Osteoblast (primary cell): ENCODE measurements around the gene GDPD5. TPM values are rescaled to one million over a fixed set of nuclear protein-coding genes. Genes with fewer than 3 reads are reported as not detected.

Source experiments
- DNase-seq: peaks from one replicate; pipeline ENCODE4 v3.0.0; 2011; ENCODE audit warnings: low spot score, mixed read lengths; ENCODE audit not compliant: insufficient read length; ENCODE audit errors: missing footprints
- H2AFZ ChIP-seq: 2 replicates; pipeline ENCODE4 v1.6.0; 2011; ENCODE audit warnings: mild to moderate bottlenecking, low read length
- H3K27ac ChIP-seq: 2 replicates; pipeline ENCODE4 v1.5.1; 2011; ENCODE audit warnings: mild to moderate bottlenecking, low read depth, low read length, moderate library complexity
- H3K27me3 ChIP-seq: 2 replicates; pipeline ENCODE4 v1.6.0; 2012; ENCODE audit warnings: mild to moderate bottlenecking, control low read depth, inconsistent platforms, low read length, moderate library complexity; ENCODE audit not compliant: insufficient read depth
- H3K36me3 ChIP-seq: 2 replicates; pipeline ENCODE4 v1.5.1; 2011; ENCODE audit warnings: mild to moderate bottlenecking, low read length, control low read depth, moderate library complexity; ENCODE audit not compliant: insufficient read depth
- H3K4me1 ChIP-seq: 2 replicates; pipeline ENCODE4 v1.5.1; 2011; ENCODE audit warnings: mild to moderate bottlenecking, low read length, control low read depth, moderate library complexity; ENCODE audit not compliant: insufficient read depth
- H3K4me2 ChIP-seq: 2 replicates; pipeline ENCODE4 v1.6.0; 2011; ENCODE audit warnings: mild to moderate bottlenecking, low read length; ENCODE audit not compliant: insufficient read depth
- H3K4me3 ChIP-seq: fragments of 200-600 bp; sonication (generic); 3 replicates; pipeline ENCODE4 v1.5.1; 2012; ENCODE audit warnings: mild to moderate bottlenecking, low read length, inconsistent platforms; ENCODE audit not compliant: insufficient read depth
- H3K79me2 ChIP-seq: 2 replicates; pipeline ENCODE4 v1.6.0; 2012; ENCODE audit warnings: mild to moderate bottlenecking, low read length, control low read depth, inconsistent platforms; ENCODE audit not compliant: insufficient read depth
- H3K9me3 ChIP-seq: 2 replicates; pipeline ENCODE4 v1.5.1; 2011; ENCODE audit warnings: low read depth, low read length, control low read depth
- H4K20me1 ChIP-seq: 2 replicates; pipeline ENCODE4 v1.6.0; 2012; ENCODE audit warnings: mild to moderate bottlenecking, low read length, control low read depth; ENCODE audit not compliant: insufficient read depth
- total RNA-seq: library from RNA; depleted of rRNA; stranded (reverse); fragments of >200 nt; gene quantifications from 2 replicates; pipeline ENCODE4 v1.2.3, GENCODE V29; 2012
- TF ChIP-seq, protein P1 (sequence below): IDR thresholded peaks from 2 replicates; pipeline ENCODE4 v1.5.1; 2011; ENCODE audit warnings: mild to moderate bottlenecking, low read depth, low read length, moderate library complexity; ENCODE audit errors: extremely low read depth

GDPD5 gene
- total RNA-seq, 1 donor: 13.4 TPM

DNA sequence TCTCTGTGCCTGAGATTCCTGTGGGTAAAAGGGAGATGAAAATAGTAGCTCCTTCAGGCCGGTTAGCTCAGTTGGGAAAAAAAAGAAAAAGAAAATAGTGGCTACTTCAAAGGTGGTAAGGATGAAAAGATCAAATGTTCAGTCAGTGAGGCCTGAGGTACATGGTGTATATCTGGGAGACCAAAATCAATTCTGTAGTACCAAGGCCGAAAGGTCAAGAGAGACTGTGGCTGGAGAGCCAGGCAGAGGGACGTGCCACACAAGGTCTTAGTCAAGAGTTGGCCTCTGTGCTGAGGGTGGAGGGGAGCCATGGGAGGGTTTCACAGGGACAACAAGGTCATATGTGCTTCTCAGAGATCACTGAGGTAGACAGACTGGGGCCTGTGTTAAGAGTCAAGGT lies 4.8 kb upstream of the GDPD5 start:
- DNase-seq: no peak
- Histone ChIP-seq H3K27me3 (peaks cover 12% of the 10 kb centered on the region), H3K36me3 (no peaks in the 10 kb centered on the region), H3K4me3 (no peak overlapping the region), H3K4me1 (peaks cover 8% of the 10 kb centered on the region), H2AFZ (no peak overlapping the region), H4K20me1 (no peaks in the 10 kb centered on the region), H3K79me2 (no peaks in the 10 kb centered on the region), H3K27ac (no peak overlapping the region), H3K9me3 (no peaks in the 10 kb centered on the region), H3K4me2 (no peak overlapping the region)
- TF ChIP-seq, protein P1, sequence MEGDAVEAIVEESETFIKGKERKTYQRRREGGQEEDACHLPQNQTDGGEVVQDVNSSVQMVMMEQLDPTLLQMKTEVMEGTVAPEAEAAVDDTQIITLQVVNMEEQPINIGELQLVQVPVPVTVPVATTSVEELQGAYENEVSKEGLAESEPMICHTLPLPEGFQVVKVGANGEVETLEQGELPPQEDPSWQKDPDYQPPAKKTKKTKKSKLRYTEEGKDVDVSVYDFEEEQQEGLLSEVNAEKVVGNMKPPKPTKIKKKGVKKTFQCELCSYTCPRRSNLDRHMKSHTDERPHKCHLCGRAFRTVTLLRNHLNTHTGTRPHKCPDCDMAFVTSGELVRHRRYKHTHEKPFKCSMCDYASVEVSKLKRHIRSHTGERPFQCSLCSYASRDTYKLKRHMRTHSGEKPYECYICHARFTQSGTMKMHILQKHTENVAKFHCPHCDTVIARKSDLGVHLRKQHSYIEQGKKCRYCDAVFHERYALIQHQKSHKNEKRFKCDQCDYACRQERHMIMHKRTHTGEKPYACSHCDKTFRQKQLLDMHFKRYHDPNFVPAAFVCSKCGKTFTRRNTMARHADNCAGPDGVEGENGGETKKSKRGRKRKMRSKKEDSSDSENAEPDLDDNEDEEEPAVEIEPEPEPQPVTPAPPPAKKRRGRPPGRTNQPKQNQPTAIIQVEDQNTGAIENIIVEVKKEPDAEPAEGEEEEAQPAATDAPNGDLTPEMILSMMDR: no peak

DNA sequence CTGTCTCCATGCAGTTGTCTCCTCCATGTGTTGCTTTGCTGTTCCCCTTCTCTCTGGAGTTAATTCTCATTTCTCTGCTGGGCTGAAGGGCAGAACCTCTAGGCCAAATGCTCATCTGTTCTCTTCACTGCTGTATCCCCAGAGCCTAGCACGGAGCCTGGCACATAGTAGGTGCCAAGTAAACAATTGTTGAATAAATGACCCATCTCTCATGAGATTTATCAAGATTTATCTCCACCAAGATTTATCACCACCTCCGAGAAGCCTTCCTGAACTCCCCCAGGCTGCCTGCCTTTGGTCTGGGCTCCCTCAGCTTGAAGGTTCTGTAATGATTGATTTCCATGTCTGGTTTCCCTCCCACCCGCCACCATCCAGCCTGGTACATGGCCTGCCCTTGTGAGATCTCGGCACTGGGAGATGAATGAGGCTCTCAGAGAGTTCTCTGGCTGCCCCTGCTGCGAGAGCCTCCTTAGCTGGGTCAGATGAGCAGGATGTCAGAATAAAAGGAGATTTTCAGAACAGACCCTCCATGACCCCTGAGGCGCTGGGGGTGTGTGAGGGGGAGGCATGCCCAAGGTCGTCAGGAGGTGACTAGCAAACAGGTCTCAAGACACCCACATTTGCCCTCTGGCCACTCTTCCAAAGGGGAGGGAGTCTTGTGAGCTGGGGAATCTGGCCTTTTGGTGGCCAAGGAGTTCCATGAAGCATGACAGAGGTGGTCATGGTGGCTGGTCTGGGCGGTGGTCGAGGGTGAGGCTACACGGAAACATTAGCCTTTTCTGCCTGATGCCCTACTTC lies 2.4 kb upstream of the GDPD5 start:
- TF ChIP-seq, protein P1: no peak
- H2AFZ ChIP-seq: no peak overlapping the region
- peaks cover 11% of the 10 kb centered on the region for H4K20me1 ChIP-seq
- H3K36me3 ChIP-seq: no peaks in the 10 kb centered on the region
- no peaks in the 10 kb centered on the region for H3K9me3 ChIP-seq
- DNase-seq: peak; percentile 69
- H3K27me3 ChIP-seq: peaks cover 27% of the 10 kb centered on the region
- no peaks in the 10 kb centered on the region for H3K79me2 ChIP-seq
- H3K4me3 ChIP-seq: no peak overlapping the region
- no peak overlapping the region for H3K4me2 ChIP-seq
- H3K4me1 ChIP-seq: peaks cover 13% of the 10 kb centered on the region
- no peak overlapping the region for H3K27ac ChIP-seq

DNA sequence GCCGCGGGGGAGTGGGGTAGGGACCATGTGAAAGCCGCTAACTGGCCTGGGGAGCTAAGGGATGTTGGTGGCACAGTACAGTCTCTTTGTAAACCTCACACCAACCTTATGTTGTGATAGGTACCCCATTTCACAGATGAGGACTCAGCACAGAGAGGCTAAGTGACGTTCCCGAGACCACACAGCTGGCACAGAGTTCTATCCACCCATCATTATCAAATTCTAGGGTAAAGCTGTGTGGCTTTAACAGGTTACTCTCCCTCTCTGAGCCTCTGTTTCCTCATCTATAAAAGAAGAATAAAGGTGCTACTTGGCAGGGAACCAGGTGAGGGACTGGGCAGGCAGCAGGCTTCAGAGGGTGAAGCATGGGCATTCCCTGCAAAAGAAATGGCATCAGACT lies 1.4 kb upstream of the GDPD5 start:
- no peak overlapping the region for H3K4me2 ChIP-seq
- DNase-seq: peak; percentile 29
- H2AFZ ChIP-seq: no peak overlapping the region
- no peaks in the 10 kb centered on the region for H3K9me3 ChIP-seq
- H3K79me2 ChIP-seq: no peaks in the 10 kb centered on the region
- peaks cover 13% of the 10 kb centered on the region for H3K4me1 ChIP-seq
- no peaks in the 10 kb centered on the region for H3K36me3 ChIP-seq
- no peak overlapping the region for H3K4me3 ChIP-seq
- H3K27ac ChIP-seq: no peak overlapping the region
- peaks cover 27% of the 10 kb centered on the region for H3K27me3 ChIP-seq
- TF ChIP-seq, protein P1: no peak
- H4K20me1 ChIP-seq: peaks cover 11% of the 10 kb centered on the region

DNA sequence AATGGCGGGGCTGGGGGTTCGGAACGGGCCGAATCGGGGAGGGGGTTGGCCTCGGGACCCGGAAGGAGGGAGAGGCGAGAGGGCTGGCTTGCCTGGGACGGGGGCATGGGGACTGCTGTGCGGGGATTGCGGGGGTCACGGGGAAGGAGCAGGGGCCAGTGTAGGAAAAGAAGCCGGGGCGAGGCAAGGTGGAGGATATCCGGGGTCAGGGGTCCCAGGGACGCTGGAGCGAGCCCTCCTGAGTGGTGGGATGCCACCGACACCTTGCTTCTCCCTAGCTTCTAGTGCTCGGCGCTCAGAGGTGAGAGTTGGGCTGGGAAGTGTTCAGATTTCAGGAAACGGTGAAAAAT lies 426 bp upstream of the GDPD5 start:
- no peak overlapping the region for H3K27ac ChIP-seq
- no peaks in the 10 kb centered on the region for H3K36me3 ChIP-seq
- H3K4me2 ChIP-seq: peak overlapping the region; percentile 87
- TF ChIP-seq, protein P1: no peak
- H2AFZ ChIP-seq: peak overlapping the region; percentile 88
- no peaks in the 10 kb centered on the region for H3K9me3 ChIP-seq
- peaks cover 13% of the 10 kb centered on the region for H3K4me1 ChIP-seq
- H3K27me3 ChIP-seq: peaks cover 27% of the 10 kb centered on the region
- H3K4me3 ChIP-seq: peak overlapping the region; percentile 80
- H3K79me2 ChIP-seq: no peaks in the 10 kb centered on the region
- DNase-seq: no peak
- peaks cover 11% of the 10 kb centered on the region for H4K20me1 ChIP-seq
